Stimulated activated CD4-positive, alpha-beta T cell treated with anti-CD3 and anti-CD28 coated beads, Interleukin-4, amount 100 ng/mL, for 24 hours (primary cell): ENCODE measurements around the gene PER2.

Experiments used
- DNase-seq: peaks from one replicate; pipeline ENCODE4 v3.0.0-alpha.2; 2020

The PER2 gene

GRCh38 chr2:238265605-238266004 lies 22.8 kb downstream of the PER2 start:
- no peak for DNase-seq

DNA sequence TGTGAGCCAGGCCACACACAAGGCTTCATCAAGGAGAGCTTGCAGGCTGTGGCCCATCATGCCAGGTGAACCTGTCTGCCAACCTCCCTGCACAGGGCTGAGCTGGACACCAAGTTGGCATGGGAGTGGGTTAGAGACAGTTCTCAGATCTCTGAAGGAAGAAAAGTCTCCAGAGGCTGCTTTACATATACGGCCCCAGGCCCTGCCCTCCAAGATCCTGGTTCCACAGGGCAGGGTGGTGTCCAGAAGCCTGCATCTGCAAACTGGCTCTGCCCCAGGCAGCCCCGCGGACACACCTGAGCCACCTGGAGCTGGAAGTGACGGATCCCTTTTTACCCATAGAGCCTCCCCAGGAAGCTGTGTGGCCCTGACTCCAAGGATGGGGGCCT lies 24.3 kb downstream of the PER2 start:
- DNase-seq: no peak

GRCh38 chr2:238263204-238264071 lies 25.0 kb downstream of the PER2 start:
- DNase-seq: peak; percentile 75

- DNase-seq: no peak
Measured at GRCh38 chr2:238262496-238263122, 25.8 kb downstream of the PER2 start.

- no peak for DNase-seq
Measured at GRCh38 chr2:238261718-238262375, 26.6 kb downstream of the PER2 start.

GRCh38 chr2:238260883-238261282 lies 27.5 kb downstream of the PER2 start:
- no peak for DNase-seq

GRCh38 chr2:238259061-238260020 lies 29.1 kb downstream of the PER2 start:
- no peak for DNase-seq

- DNase-seq: no peak
Measured at GRCh38 chr2:238257786-238258700, 30.4 kb downstream of the PER2 start.

DNA sequence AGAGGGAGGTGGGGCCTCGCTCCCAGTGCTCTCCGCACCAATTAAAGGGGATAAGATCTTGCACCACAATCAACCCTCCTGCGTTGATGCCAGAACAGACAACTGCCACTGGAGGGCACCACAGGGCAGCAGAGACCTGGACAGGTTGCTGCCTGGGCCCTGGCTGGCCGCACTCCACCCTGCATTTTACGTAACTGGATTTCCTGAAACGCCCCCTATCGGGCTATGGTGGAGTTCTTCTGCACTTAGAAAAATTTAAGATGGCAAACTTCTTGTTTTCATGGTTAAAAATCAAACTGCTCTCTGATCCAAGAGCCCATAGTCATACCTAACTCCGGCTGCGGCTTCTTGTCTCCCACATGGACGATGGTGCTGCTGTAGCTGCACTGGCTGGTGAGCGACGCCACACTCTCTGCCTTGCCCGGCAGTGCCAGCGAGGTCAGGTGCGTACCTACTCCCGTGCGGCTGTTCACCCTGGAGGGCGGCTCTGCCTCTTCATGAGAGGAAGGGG lies 31.8 kb downstream of the PER2 start:
- peak; percentile 78 for DNase-seq

DNA sequence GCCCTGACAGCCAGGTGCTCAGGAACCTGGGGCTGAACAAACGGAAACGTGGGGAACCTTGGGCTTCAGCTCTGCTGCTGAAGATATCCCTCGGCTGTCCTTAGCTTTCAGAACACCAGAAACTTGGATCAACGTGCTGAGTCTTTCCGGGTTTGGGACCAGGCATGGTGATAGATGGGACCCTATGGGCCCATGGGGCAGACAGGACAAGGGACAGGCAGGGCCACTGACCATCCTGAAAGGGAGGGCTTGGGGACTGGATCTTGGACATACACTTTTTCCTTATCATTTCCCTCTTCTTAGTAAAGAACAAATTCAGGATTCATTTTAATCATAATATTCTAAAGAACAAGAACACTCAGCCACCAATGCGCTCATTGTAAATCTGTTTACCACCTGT lies 32.3 kb downstream of the PER2 start:
- no peak for DNase-seq

DNA sequence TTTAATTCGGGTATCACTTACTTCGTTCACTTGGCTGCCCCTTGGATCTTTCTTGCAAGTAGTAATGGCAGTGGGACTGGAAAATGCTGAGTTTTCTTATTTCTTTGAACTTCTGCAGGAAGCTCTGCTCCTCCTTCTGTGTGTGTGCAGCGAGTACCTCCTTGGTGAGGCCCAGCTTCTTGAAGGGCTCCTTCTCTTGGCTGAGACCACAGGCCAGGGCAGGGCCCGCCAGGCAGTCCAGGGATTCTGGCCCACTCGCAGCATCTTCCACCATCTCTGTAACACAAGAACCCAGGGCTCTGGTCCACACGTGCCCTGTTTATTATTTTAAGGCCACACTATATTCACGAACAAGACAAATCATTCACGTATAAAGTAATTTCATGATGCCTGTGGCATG lies 32.8 kb downstream of the PER2 start:
- no peak for DNase-seq

DNA sequence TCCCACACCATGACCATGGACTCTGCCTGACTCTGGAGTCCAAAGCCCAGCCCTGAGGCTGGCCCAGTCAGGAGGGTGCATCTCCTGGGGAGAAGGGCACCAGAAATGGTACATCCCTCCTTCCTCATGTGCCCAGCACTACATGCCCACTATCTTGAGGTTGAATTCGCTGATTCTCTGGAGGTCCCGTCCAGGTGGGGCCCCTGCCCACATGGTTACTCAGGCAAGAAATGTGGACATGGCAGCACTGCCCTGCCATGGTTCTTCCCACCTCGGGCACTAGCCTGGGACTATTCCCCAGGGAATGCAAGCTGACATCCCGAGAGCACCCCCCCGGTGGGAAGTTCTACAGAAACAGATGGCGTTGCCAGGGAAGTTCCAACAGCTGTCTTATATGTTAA lies 33.3 kb downstream of the PER2 start:
- DNase-seq: no peak

DNA sequence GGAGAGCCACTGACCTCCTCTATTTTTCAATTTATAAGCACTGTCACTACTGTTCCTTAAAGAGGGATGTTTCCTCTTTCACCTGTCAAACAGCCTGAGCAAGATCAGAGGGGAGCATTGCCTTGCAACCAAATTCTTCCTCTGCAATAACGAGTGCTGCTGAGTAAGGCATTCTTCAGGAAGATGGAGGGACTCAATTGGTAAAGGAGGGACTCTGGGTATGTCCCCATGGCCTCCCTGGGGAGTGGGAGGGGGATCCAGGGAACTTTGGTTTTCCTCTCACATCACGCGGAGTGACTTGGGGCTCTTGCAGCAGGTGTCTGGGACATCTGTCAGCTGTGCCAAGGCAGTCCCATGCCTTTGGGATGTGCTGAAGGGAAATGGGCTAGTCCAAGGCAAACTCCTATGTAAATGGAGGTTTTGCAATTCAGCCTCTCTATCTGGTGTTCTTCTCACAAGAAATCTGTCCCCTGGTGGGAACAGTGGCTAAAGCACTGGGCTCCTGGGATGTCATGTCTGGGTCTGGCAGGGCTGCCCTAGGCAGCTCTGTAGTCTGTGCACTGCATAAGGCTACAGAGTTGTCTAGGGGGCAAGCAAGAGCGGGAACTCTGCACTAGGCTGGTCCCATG lies 34.2 kb downstream of the PER2 start:
- DNase-seq: no peak

GRCh38 chr2:238252766-238253630 lies 35.4 kb downstream of the PER2 start:
- no peak for DNase-seq

- DNase-seq: no peak
Measured at GRCh38 chr2:238251986-238252385, 36.4 kb downstream of the PER2 start.

DNA sequence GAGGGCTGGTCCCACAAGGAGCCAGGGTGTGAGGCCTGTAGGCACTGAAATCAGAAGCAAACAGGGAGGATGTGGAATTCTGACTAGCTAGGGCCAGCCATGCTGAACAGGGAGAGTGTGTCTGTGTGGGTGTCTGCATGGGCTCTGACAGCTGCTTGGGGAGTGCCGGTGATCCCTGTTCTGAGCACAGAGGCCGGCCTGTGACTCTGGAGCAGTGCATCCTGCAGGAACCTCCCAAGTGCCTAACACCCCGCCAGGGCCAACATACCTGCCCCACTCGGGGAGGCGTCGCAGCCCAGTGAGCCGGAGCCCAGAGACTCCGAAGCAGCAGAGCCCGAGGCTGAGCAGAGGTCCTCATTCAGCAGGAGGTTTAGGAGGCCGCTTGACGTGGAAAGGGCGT lies 37.1 kb downstream of the PER2 start:
- no peak for DNase-seq

DNA sequence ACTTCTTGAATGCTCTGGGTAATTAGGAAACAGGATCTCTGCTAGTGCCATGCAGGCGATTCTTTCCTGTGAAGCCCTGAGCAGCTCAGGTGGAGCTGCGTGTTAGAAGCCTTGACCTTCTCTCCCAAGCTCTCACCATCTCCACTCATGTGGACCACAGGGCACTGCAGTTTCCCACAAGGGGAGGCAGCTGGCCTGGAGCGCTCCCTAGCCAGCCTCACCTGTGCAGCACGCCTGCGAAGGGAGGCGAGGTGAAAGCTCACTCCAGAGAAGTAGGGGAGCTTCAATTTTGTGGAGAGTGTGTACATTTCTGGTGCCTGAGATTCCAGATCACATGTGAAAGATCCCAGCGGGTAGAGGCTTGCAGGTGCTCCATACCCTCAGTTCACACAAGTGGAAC lies 37.5 kb downstream of the PER2 start:
- DNase-seq: no peak

DNA sequence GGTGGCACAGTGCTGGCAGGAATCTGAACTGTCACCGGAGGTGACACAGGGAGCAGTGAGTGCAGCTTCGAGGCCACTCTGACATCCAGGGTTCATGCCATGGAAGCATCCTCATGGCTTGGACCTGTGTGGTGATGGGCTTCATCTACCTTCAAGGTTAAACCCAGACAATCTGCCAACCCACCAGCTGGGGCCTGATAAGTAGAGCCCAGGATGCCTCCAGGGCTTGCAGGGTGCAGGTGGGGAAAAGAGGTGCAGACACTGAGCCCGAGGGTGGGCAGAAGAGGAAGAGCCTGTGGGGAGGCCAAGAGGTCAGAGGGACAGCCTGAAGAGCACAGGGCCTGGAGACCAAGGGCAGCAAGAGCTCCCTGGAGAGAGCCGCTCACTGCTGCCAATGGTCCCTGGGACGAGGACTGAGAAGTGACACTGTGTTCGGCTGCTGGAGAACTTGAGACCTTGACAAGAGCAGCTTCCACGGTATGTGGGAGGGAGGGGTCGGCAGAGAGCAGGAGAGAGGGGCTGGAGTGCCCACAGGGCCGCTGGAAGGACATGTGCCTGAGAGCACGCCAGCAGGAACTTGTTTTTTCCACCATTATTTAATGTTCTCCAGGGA lies 40.5 kb downstream of the PER2 start:
- no peak for DNase-seq

- no peak for DNase-seq
Measured at GRCh38 chr2:238247002-238247822, 41.2 kb downstream of the PER2 start.
